Epithelial cell of proximal tubule (primary cell): ENCODE data around the gene FAM168B. TPM values are rescaled to one million over a fixed set of nuclear protein-coding genes. Genes with fewer than 3 reads are reported as not detected.

Source experiments
- DNase-seq: peaks from one replicate; pipeline ENCODE4 v3.0.0-alpha.2; 2011; ENCODE audit warnings: low read depth
- H3K4me3 ChIP-seq: 2 replicates; pipeline ENCODE4 v1.5.1; 2011; ENCODE audit warnings: low read depth, mild to moderate bottlenecking, low read length
- CTCF ChIP-seq: conservative IDR thresholded peaks from 2 replicates; pipeline ENCODE4 v1.5.1; 2012; ENCODE audit warnings: low read depth, mild to moderate bottlenecking, low read length
- total RNA-seq: library from RNA; depleted of rRNA; stranded (reverse); fragments of >200 nt; gene quantifications from 2 replicates; pipeline ENCODE4 v1.2.3, GENCODE V29; 2015

FAM168B gene
- total RNA-seq, 1 donor from 2014 or later, result 97.3 TPM

GRCh38 chr2:131004446-131005209, 88.6 kb downstream of the FAM168B start:
- no peak overlapping the region for H3K4me3 ChIP-seq
- no peak for TF ChIP-seq CTCF
- DNase-seq, result no peak

GRCh38 chr2:130998561-130998960, 94.7 kb downstream of the FAM168B start:
- no peak for TF ChIP-seq CTCF
- no peak overlapping the region for H3K4me3 ChIP-seq
- DNase-seq, result no peak

Other genes with a start within 250 kb of the FAM168B start
- 94.0 and 131 TPM in 2 replicates for gene PLEKHB2, start 11.9 kb upstream of the FAM168B start, total RNA-seq
- not detected in 2 replicates for gene POTEE, start 116.1 kb upstream of the FAM168B start, total RNA-seq